Breast epithelium (tissue), 3 donors: ENCODE measurements around the gene NCOA1.

Experiments used
- CTCF ChIP-seq, 3 donors: fragments of 450-650 bp; IDR thresholded peaks; one replicate each; pipeline ENCODE4 v1.5.1; 2016 to 2017; ENCODE audit warnings: antibody characterized with exemption in 3 of 3, mild to moderate bottlenecking in 3 of 3, moderate library complexity in 3 of 3
- POLR2A ChIP-seq: fragments of 450-650 bp; IDR thresholded peaks from one replicate; pipeline ENCODE4 v1.6.1; 2016; ENCODE audit warnings: antibody characterized with exemption, mild to moderate bottlenecking, moderate library complexity
- POLR2AphosphoS5 ChIP-seq, 3 donors: sonication (generic); formaldehyde crosslinking; IDR thresholded peaks; one replicate each; pipeline ENCODE4 v1.6.1; 2017; ENCODE audit warnings: antibody characterized with exemption in 3 of 3

GRCh38 chr2:24771764-24772586 is 280.9 kb downstream of the NCOA1 start:
- no peak for TF ChIP-seq CTCF (IDR thresholded peaks at IDR 0.05)
- no peak for TF ChIP-seq POLR2AphosphoS5 (IDR thresholded peaks at IDR 0.05)
- TF ChIP-seq POLR2A, result no peak
